ENCODE data around the gene CDON.

DNA sequence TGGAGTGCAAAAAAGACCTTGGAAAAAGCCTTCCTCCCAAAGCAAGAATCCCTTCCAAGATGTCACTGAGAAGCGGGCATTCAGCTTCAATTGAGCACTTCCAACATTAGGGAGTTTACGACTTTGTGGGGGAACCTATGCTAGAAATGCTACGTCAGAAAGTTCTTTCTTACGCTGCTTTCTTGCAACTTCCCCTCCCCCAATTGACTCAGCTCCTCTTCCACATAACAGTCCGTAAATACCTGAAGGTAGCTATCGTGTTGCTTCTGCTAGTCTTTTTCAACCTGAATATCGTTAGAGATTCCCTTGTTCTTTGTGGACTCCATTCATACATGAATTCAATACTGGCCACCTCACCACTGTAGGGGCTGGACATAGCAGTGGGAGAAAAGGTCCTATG lies 69.8 kb downstream of the CDON start:
- TF ChIP-seq CTCF (conservative IDR thresholded peaks at IDR 0.05 in 1 of 2, IDR thresholded peaks at IDR 0.05 in 1 of 2; ENCODE audit: low read depth in 1 of 2, low read length in 2 of 2) (no peak), EZH2 (IDR thresholded peaks at IDR 0.05; ENCODE audit: low read length, missing control alignments) (no peak)
